Right lobe of liver (tissue), 6 donors: Measurements from ENCODE around the gene MANSC4. TPM values are rescaled to one million over a fixed set of nuclear protein-coding genes. Genes with fewer than 3 reads are reported as not detected.

Source experiments
- ATAC-seq, 4 donors: fragments of 200-7000 bp; cut with Tn5 transposase; one replicate each; pipeline ENCODE4 v1.9.1; 2020; ENCODE audit warnings: mild to moderate bottlenecking in 4 of 4, moderate library complexity in 4 of 4
- DNase-seq, 3 donors: peaks; one replicate each; pipeline ENCODE4 v3.0.0-alpha.2; 2020
- H3K27ac ChIP-seq, 3 donors: fragments of 200-600 bp; one replicate each; pipeline ENCODE4 v1.8.0; 2022
- H3K27me3 ChIP-seq, 2 donors: fragments of 200-600 bp; one replicate each; pipeline ENCODE4 v1.8.0; 2022
- H3K36me3 ChIP-seq, 4 donors: fragments of 200-600 bp; sonication (generic) in 1 of 4; one replicate each; pipeline versions ENCODE4 v1.5.1 to v1.8.0; 2017 to 2022; ENCODE audit warnings: control low read depth in 1 of 4
- H3K4me1 ChIP-seq, 4 donors: fragments of 200-600 bp; sonication (generic) in 1 of 4; one replicate each; pipeline versions ENCODE4 v1.5.1 to v1.8.0; 2017 to 2022; ENCODE audit warnings: control low read depth in 1 of 4
- H3K4me3 ChIP-seq, 3 donors: fragments of 200-600 bp; one replicate each; pipeline ENCODE4 v1.8.0; 2022
- H3K9me3 ChIP-seq, 4 donors: fragments of 200-600 bp; sonication (generic) in 1 of 4; one replicate each; pipeline versions ENCODE4 v1.5.1 to v1.8.0; 2017 to 2022; ENCODE audit warnings: control low read depth in 1 of 4
- POLR2A ChIP-seq: fragments of 450-650 bp; IDR thresholded peaks from one replicate; pipeline ENCODE4 v1.6.1; 2017; ENCODE audit warnings: antibody characterized with exemption, mild to moderate bottlenecking
- WGBS: methylation state at CpG from one replicate; pipeline ENCODE4 v1.1.6; 2018; ENCODE audit warnings: low coverage, low lambda C conversion rate; ENCODE audit not compliant: insufficient coverage; ENCODE audit errors: missing lambda C conversion rate; 5-methylcytosine and 5-hydroxymethylcytosine counted together
- intact Hi-C, 2 donors: fragments of 100-400 bp; cut with DNase I; formaldehyde crosslinking; loops; one replicate each; pipeline versions ENCODE4 v1.11.2 to v1.14.1; 2022
- total RNA-seq, 6 experiments: library from RNA; depleted of rRNA in 2 of 6; stranded (reverse); fragments of >200 nt in 2 of 6; fragmentation: NEBNext Ultra II Directional in 3 of 6; extraction: Animal tissue kit (Norgen Biotek cat#: 25700) in 3 of 6; gene quantifications; one replicate each; pipeline versions ENCODE4 v1.1.0 to v1.2.4, GENCODE V29; 2016 to 2023
- TF ChIP-seq, protein P1 (sequence below), 4 donors: fragments of 200-600 bp in 3 of 4; fragments of 450-650 bp in 1 of 4; IDR thresholded peaks; one replicate each; pipeline versions ENCODE4 v1.5.1 to v1.8.0; 2016 to 2022; ENCODE audit warnings: antibody characterized with exemption in 4 of 4, mild to moderate bottlenecking in 2 of 4
- donor health status: DM: no; HTN: yes; CAD: no.
- donor health status: DM: no; HTN: no; CAD: no.
- donor health status: DM: no; HTN: no; CAD: no.
- donor health status: DM: no; HTN: yes; CAD: no.
- donor health status: DM: no; HTN: yes; CAD: no.

The MANSC4 gene
- total RNA-seq, 6 experiments from 2014 or later: not detected

DNA sequence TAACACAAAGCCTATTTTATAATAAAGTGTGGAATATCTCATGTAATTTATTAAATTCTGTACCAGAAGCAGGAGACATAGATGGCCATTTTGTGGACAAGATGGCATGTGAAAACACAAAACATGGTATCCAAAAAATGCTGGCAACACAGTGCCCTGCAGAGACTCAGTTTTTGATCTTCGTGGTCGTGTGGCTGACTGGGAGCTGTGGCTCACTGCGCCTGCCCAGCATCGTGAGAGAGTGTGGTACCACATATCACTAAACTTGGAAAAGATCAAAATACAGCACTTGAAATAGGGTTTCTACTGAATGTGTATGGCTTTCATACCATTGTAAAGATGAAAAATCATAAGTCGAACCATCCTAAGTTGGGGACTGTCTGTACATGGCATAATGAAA, 43.0 kb upstream of the MANSC4 start:
- TF ChIP-seq, protein P1, sequence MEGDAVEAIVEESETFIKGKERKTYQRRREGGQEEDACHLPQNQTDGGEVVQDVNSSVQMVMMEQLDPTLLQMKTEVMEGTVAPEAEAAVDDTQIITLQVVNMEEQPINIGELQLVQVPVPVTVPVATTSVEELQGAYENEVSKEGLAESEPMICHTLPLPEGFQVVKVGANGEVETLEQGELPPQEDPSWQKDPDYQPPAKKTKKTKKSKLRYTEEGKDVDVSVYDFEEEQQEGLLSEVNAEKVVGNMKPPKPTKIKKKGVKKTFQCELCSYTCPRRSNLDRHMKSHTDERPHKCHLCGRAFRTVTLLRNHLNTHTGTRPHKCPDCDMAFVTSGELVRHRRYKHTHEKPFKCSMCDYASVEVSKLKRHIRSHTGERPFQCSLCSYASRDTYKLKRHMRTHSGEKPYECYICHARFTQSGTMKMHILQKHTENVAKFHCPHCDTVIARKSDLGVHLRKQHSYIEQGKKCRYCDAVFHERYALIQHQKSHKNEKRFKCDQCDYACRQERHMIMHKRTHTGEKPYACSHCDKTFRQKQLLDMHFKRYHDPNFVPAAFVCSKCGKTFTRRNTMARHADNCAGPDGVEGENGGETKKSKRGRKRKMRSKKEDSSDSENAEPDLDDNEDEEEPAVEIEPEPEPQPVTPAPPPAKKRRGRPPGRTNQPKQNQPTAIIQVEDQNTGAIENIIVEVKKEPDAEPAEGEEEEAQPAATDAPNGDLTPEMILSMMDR (IDR thresholded peaks at IDR 0.05): no peak
- TF ChIP-seq POLR2A: no peak
- 57% methylated on average over 4 of the region's 5 CpGs for WGBS
- H3K27ac ChIP-seq: no peak overlapping the region
- DNase-seq: no peak
- no peaks in the 10 kb centered on the region for H3K4me1 ChIP-seq
- no peaks in the 10 kb centered on the region for H3K27me3 ChIP-seq
- no peaks in the 10 kb centered on the region for H3K9me3 ChIP-seq
- ATAC-seq: no peak
- no peak overlapping the region for H3K4me3 ChIP-seq
- intact Hi-C loops: loop anchor here in 1 of 2 donors (5.0 kb wide), 1 partner anchor 86 kb away; no protein-coding TSS in a partner anchor
- H3K36me3 ChIP-seq: no peaks in the 10 kb centered on the region

GRCh38 chr12:27822076-27822712, 42.2 kb upstream of the MANSC4 start:
- intact Hi-C loops: loop anchor here in 1 of 2 donors (5.0 kb wide), 1 partner anchor 85 kb away; no protein-coding TSS in a partner anchor
- H3K4me1 ChIP-seq: no peaks in the 10 kb centered on the region
- H3K27me3 ChIP-seq: no peaks in the 10 kb centered on the region
- no peak for DNase-seq
- no peaks in the 10 kb centered on the region for H3K36me3 ChIP-seq
- no peak overlapping the region for H3K4me3 ChIP-seq
- ATAC-seq: no peak
- TF ChIP-seq, protein P1 (IDR thresholded peaks at IDR 0.05): no peak
- no peak for TF ChIP-seq POLR2A
- H3K9me3 ChIP-seq: no peaks in the 10 kb centered on the region
- 43% methylated on average over 7 of the region's 9 CpGs for WGBS
- no peak overlapping the region for H3K27ac ChIP-seq

GRCh38 chr12:27821259-27821973, 41.4 kb upstream of the MANSC4 start:
- Histone ChIP-seq H3K9me3 (no peaks in the 10 kb centered on the region), H3K27me3 (no peaks in the 10 kb centered on the region), H3K4me3 (no peak overlapping the region), H3K27ac (no peak overlapping the region), H3K36me3 (no peaks in the 10 kb centered on the region), H3K4me1 (no peaks in the 10 kb centered on the region)
- ATAC-seq: peak; percentile 91 to 96 (median 95)
- intact Hi-C loops: loop anchor here in 1 of 2 donors (5.0 kb wide), 1 partner anchor 84 kb away; no protein-coding TSS in a partner anchor
- 14% methylated on average over 7 of the region's 7 CpGs for WGBS
- peak in 1 of 3 donors; percentile 17 for DNase-seq
- TF ChIP-seq, protein P1 (IDR thresholded peaks at IDR 0.05): peak; percentile 77 to 81 (median 78)
- TF ChIP-seq POLR2A: no peak

DNA sequence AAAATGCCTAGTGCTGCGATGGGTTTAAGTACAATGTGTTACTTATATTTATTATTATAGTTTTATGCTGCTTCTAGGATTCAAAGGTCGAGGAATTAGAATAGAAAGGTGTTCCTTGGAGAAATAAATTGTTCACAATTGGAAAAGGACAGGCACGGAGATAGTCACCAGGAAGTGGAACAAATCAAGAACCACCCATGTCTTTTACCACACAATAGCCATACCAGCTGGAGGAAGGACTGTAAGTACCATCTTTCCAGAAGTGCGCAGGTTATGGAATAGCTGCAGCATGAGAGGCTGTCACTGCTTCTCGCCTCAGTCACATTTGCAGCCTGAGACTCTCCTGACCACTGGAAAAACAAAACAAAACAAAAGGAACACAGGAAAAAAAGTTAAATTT, 40.5 kb upstream of the MANSC4 start:
- H3K36me3 ChIP-seq: no peaks in the 10 kb centered on the region
- 48% methylated on average over 5 of the region's 5 CpGs for WGBS
- TF ChIP-seq POLR2A: no peak
- TF ChIP-seq, protein P1 (IDR thresholded peaks at IDR 0.05): no peak
- H3K9me3 ChIP-seq: no peaks in the 10 kb centered on the region
- no peaks in the 10 kb centered on the region for H3K27me3 ChIP-seq
- H3K4me1 ChIP-seq: no peaks in the 10 kb centered on the region
- intact Hi-C loops: loop anchor here in 1 of 2 donors (5.0 kb wide), 1 partner anchor 83 kb away; no protein-coding TSS in a partner anchor
- no peak for ATAC-seq
- DNase-seq: no peak
- H3K4me3 ChIP-seq: no peak overlapping the region
- H3K27ac ChIP-seq: no peak overlapping the region
